ENCODE results near the gene LEO1.

DNA sequence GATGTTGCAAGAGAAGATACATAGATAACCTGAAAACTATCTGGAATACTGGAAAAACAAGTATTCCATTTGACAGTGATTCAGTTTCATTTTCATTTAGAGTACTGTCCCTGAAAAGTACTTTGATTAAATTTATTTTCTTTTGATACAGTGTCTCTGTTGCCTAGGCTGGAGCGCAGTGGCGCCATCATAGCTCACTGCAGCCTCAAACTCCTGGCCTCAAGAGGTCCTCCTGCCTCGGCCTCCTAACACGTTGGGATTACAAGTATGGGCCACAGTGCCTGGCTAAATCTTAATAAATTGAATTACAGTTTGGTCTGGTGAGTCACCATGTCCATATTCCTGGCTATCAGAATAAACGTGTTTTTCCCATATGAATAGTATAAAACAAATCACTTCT, 1.6 kb upstream of the LEO1 start:
- TF ChIP-seq, protein P1, sequence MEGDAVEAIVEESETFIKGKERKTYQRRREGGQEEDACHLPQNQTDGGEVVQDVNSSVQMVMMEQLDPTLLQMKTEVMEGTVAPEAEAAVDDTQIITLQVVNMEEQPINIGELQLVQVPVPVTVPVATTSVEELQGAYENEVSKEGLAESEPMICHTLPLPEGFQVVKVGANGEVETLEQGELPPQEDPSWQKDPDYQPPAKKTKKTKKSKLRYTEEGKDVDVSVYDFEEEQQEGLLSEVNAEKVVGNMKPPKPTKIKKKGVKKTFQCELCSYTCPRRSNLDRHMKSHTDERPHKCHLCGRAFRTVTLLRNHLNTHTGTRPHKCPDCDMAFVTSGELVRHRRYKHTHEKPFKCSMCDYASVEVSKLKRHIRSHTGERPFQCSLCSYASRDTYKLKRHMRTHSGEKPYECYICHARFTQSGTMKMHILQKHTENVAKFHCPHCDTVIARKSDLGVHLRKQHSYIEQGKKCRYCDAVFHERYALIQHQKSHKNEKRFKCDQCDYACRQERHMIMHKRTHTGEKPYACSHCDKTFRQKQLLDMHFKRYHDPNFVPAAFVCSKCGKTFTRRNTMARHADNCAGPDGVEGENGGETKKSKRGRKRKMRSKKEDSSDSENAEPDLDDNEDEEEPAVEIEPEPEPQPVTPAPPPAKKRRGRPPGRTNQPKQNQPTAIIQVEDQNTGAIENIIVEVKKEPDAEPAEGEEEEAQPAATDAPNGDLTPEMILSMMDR (IDR thresholded peaks at IDR 0.05; ENCODE audit: insufficient read depth, low read length), result no peak
- TF ChIP-seq GABPA (IDR thresholded peaks at IDR 0.05; ENCODE audit: low read depth) (no peak), POLR2AphosphoS5 (IDR thresholded peaks at IDR 0.05; ENCODE audit: low read depth) (no peak)
- TF ChIP-seq, protein P2, sequence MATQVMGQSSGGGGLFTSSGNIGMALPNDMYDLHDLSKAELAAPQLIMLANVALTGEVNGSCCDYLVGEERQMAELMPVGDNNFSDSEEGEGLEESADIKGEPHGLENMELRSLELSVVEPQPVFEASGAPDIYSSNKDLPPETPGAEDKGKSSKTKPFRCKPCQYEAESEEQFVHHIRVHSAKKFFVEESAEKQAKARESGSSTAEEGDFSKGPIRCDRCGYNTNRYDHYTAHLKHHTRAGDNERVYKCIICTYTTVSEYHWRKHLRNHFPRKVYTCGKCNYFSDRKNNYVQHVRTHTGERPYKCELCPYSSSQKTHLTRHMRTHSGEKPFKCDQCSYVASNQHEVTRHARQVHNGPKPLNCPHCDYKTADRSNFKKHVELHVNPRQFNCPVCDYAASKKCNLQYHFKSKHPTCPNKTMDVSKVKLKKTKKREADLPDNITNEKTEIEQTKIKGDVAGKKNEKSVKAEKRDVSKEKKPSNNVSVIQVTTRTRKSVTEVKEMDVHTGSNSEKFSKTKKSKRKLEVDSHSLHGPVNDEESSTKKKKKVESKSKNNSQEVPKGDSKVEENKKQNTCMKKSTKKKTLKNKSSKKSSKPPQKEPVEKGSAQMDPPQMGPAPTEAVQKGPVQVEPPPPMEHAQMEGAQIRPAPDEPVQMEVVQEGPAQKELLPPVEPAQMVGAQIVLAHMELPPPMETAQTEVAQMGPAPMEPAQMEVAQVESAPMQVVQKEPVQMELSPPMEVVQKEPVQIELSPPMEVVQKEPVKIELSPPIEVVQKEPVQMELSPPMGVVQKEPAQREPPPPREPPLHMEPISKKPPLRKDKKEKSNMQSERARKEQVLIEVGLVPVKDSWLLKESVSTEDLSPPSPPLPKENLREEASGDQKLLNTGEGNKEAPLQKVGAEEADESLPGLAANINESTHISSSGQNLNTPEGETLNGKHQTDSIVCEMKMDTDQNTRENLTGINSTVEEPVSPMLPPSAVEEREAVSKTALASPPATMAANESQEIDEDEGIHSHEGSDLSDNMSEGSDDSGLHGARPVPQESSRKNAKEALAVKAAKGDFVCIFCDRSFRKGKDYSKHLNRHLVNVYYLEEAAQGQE (IDR thresholded peaks at IDR 0.05; ENCODE audit: insufficient replicate concordance, low read depth), result no peak
